T1000 (cell line): ENCODE measurements around the gene EEIG1.

ENCODE experiments used
- DNase-seq: peaks from one replicate; lab custom pipeline; 2025; ENCODE audit warnings: mixed read lengths; lab: John Stamatoyannopoulos, UW

Gene EEIG1

DNA sequence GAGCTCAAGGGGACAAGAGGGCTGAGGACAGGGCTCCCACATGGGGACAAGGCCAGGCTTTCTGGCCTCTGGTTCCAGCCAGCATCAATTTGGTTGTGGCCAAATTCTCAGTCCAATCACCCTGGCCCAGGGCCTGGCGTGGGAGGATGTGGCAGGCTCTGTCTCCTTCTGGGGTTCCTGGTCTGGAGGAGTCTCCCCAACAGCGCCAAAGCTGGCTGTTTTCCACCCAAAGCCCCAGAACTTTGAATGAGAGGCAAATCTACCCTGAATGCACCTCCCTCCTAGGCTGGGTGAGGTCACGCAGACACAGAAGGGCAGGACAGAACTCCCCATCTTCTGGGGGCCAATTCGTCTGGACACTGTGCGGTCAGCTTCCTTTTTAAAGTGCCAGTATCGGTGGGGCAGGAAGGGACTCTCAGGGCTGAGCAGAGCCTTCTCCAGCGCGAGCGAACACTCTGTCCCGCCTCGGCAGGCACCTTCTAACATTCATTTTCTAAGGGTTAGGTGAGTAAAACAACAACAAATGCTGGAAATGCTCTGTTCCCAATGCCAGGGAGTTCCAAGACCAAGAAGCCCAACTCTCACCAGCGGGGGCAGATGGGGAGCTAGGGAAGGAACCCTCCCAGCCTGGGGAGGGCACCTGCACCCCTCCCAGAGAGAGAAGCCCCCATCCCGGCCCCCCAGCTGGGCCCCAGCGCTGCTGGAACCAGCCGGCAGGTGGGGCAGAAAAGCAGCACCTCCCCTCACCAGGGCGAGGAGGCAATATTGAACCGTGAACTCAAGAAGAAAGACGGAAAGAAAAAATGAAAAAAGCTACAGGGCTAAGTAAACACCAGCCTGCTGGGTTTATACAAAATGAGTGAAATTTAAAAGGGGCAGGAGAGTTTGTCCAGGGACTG lies 39.5 kb downstream of the EEIG1 start:
- no peak for DNase-seq

DNA sequence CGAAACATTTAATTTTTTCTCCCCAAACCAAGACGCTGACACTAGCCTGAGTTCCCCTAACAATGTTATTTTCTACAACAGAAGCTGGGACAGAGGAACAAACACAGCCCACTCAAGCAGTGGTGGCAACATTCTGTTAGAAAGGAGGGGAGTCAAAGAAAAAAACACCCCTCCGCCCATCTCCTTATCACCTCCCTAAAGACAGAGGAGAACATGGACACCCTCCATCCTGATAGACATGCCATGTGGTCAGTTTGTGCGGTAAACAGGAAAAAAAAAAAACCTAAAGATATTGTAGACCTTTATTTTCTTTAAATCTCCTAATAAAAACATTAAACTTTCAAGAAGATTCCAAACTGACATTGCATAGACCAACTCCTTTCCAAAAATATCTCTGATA lies 40.2 kb downstream of the EEIG1 start:
- DNase-seq: no peak

DNA sequence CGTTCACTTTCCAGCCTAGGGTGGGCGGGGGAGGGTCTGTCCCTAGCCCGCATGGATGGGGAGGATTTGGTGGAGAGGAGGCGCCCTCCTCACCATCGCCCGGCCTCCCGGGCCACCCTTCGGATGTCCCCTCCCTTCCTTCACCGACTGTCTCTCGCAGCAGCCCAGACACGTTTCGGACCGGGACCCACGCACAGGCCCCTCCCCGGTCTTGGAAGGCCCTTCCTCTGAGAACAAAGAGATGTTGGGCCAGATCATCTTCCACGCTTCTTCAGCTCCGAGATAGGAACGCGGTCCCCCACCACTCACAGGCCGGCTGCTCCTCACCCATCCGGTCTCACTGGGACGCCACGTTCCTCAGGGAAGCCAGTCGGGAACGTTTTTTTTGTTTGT lies 42.5 kb downstream of the EEIG1 start:
- no peak for DNase-seq

DNA sequence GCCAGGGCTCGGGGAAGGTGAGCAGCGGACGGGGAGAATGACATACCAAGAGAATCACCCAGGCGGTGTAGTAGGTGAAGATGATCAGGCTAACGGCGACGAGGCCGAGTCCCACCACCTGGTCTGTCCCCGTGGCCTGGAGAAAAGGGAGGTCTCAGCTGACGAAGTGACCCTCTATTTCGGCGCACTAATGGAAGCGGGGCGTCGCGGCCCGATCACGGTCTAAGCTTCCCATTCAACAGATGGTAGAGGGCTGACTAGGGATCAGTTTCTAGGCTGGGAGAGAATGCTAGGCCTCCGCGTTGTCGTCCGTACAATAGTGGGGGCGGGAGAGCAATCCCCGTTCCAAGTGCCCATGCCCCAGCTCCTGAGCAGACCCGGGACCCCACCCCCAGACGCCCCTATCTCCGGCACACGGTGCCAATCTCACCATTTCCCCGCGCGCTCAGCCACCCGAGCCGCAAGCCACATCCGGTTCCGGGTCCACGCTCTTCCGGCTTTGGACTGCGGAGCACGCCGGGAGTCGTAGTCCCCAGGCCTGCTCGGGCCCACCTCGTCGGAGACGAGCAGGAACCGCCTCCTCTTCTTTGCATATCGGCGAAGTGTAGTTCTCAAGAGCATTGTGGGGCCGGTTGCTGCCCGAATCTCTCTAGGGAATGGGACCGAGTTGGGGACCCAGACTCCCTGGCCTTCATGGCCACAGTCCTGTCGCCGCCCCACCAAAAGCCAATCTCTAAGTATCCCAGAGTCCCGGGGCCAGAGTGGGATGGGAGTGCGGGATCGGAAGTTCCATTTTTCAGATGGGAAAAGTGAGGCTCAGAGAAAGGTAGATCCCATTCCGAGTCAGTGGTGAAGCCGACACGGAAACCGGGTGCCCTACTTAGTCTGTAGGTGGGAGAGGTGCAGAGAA lies 43.1 kb downstream of the EEIG1 start, which contains the start of gene DPM2:
DPM2 (minus strand) TSS at position 467 of the 910 bp plus-strand sequence; CDS start at position 433, 34 bp downstream.
- DNase-seq: peak; percentile 40

DNA sequence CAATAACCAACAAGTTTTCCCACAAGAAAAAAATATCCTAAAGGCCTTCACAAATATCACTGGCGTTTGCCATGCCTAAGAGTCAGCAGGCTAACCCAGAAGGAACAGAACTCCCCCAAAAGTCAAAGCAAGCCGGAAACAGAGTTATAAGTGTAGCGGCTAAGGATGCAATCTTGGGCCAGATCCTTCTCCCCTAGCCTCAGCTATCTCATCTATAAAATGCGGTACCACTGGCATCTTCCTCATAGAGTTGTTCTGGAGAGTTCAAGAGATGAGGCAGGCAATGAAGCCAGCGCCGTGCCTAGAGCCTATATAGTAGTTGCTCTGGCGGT lies 43.8 kb downstream of the EEIG1 start:
- no peak for DNase-seq

DNA sequence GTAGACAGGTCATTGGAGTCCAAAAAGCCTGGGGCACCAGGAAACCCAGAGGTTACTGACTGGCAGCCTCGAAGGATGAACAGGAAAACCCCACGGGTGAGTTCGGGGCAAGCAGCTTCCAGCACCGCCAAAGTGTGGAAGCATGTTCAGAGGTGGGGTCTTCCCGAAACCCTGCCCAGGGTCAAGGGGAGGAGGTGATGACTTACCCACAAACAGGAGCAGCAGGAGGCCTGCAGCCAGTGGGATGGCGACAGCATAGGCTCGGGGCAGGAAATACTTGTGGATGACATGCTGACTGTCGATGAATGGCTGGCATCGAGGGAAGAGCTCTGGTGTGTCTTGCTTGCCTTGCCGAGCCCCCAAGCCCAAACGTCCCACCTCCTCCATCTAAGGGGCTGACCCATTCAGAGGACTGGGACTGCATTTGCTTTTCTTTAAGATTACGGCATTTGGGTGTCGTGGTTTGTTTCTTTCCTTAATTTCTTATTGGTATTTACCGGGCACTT lies 44.4 kb downstream of the EEIG1 start:
- DNase-seq: no peak

DNA sequence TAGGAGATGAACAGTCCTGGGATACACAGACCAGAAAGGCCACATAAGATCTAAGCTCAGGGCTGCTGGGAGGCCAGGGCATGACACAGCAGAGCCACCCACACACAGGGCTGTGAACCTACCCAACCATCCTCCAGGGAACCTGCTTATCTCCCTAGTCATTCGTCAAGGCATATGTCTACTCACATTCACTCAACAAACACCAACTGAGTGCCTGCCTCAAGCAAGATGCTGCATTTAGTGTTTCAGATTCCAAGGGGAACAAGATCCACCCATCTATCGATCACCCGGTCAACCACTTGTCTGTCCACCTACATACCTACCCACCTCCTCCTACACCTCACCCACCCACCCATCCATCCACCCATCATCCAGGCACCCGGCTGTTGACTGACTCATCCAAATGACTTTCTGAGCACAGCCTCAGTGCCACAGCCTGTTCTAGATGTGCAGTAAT lies 45.0 kb downstream of the EEIG1 start:
- no peak for DNase-seq

DNA sequence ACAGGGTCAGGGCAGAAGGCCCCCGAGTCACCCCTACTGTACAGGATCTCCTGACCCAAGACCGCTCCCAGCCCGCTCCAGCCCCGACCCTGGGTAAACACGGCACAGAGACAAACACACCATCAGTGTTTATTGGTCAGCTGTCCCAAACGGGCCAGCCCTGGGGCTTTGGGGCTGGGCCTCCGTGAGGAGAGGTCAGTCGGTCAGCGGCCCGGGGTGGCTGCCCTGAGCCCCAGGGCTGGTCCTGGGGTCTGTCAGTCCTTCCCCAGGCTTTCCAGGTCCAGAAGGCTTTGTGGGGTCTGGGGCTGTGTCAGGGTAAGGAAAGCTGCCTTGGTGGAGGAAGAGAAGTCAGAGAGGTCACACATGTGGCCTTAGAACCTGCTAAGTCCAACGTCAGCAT lies 45.8 kb downstream of the EEIG1 start:
- DNase-seq: no peak

DNA sequence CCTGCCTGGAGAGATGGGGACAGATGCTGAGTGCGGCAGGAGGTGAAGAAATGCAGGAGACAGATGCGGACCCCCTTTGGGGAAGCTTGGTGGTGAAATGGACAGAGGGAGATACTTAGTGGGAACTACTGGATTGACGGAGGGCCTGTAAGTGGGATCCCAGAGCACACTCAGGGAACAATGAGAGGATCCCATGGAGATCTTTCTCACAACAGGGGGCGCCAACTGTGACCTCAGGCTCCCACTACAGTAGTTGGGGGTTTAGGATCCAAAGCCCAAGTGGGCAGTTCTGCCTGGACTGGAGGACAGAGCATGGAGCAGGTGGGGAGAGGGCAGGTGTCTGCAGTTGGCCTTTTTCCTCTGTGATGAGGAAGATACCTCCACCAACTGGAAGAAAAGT lies 46.5 kb downstream of the EEIG1 start:
- no peak for DNase-seq

DNA sequence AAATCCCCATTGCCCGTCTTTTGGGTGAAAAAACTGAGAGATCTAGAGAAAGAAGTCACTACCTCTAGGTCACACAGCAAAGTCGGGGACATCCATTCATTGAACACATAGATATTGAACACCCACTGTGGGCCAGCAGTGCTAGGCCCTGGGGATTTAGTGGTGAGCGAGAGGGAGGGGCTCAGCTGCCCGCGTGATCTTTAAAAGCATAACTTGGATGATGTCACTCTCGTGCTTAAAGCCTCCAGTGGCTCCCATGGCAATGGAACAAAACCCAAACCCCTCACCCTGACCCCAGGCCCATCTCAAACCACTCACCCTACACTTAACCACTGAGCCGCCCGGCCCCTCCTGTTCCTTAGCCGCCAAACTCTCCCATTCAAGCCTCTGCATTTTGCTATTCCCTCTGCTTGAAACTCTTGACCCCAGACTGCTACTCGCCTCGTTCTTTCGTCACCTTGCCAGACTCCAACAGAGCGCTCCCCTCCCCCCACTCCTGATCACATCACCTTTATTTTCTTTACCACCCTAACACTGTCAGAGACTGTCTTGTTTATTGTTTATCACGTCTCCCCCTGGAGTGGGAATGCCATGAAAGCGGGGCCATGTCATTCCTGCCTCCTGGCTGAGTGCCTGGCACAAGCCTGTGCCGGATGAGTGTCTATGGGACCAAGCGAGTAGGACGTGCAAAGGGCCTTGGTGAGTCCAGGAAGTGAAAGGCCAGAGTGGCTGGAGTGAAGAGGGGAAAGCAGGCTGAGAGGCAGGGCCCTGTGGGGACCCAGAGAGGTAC lies 49.5 kb downstream of the EEIG1 start:
- DNase-seq: peak; percentile 73
